ENCODE data around the gene SEC22C.

SEC22C gene

GRCh38 chr3:42582474-42583070 is 805 bp upstream of the SEC22C start:
- no peak for TF ChIP-seq REST (IDR thresholded peaks at IDR 0.05; ENCODE audit: insufficient read depth in 1 of 2, low read depth in 2 of 2, low read length in 2 of 2)
- TF ChIP-seq TAF1 (IDR thresholded peaks at IDR 0.05; ENCODE audit: borderline replicate concordance, insufficient read depth, low read length) = no peak
- TF ChIP-seq POLR2AphosphoS5 (IDR thresholded peaks at IDR 0.05; ENCODE audit: low read depth, low read length) = no peak
- no peak for TF ChIP-seq FOXP2 (optimal IDR thresholded peaks at IDR 0.05; ENCODE audit: borderline replicate concordance, extremely low read depth, extremely low read length, insufficient read depth)

GRCh38 chr3:42581400-42581708 is 413 bp downstream of the SEC22C start:
- TF ChIP-seq SIN3A (IDR thresholded peaks at IDR 0.05; ENCODE audit: borderline replicate concordance, insufficient read depth, low read length) = no peak
- no peak for TF ChIP-seq FOXP2 (optimal IDR thresholded peaks at IDR 0.05; ENCODE audit: borderline replicate concordance, extremely low read depth, extremely low read length, insufficient read depth)
- no peak for TF ChIP-seq TAF1 (IDR thresholded peaks at IDR 0.05; ENCODE audit: borderline replicate concordance, insufficient read depth, low read length)
- no peak for TF ChIP-seq REST (IDR thresholded peaks at IDR 0.05; ENCODE audit: insufficient read depth in 1 of 2, low read depth in 2 of 2, low read length in 2 of 2)
- no peak for TF ChIP-seq POLR2AphosphoS5 (IDR thresholded peaks at IDR 0.05; ENCODE audit: low read depth, low read length)

GRCh38 chr3:42578054-42578453 is 3.7 kb downstream of the SEC22C start:
- TF ChIP-seq SIN3A (IDR thresholded peaks at IDR 0.05; ENCODE audit: borderline replicate concordance, insufficient read depth, low read length) (no peak), FOXP2 (optimal IDR thresholded peaks at IDR 0.05; ENCODE audit: borderline replicate concordance, extremely low read depth, extremely low read length, insufficient read depth) (no peak), TAF1 (IDR thresholded peaks at IDR 0.05; ENCODE audit: borderline replicate concordance, insufficient read depth, low read length) (no peak), REST (IDR thresholded peaks at IDR 0.05; ENCODE audit: insufficient read depth in 1 of 2, low read depth in 2 of 2, low read length in 2 of 2) (no peak), POLR2AphosphoS5 (IDR thresholded peaks at IDR 0.05; ENCODE audit: low read depth, low read length) (no peak)

GRCh38 chr3:42575137-42575741 is 6.5 kb downstream of the SEC22C start:
- TF ChIP-seq FOXP2 (optimal IDR thresholded peaks at IDR 0.05; ENCODE audit: borderline replicate concordance, extremely low read depth, extremely low read length, insufficient read depth) = no peak
- no peak for TF ChIP-seq POLR2AphosphoS5 (IDR thresholded peaks at IDR 0.05; ENCODE audit: low read depth, low read length)
- TF ChIP-seq SIN3A (IDR thresholded peaks at IDR 0.05; ENCODE audit: borderline replicate concordance, insufficient read depth, low read length) = no peak

- TF ChIP-seq FOXP2 (optimal IDR thresholded peaks at IDR 0.05; ENCODE audit: borderline replicate concordance, extremely low read depth, extremely low read length, insufficient read depth) = no peak
- TF ChIP-seq SIN3A (IDR thresholded peaks at IDR 0.05; ENCODE audit: borderline replicate concordance, insufficient read depth, low read length) = no peak
Measured at GRCh38 chr3:42572278-42572677, 9.5 kb downstream of the SEC22C start.

- TF ChIP-seq SIN3A (IDR thresholded peaks at IDR 0.05; ENCODE audit: borderline replicate concordance, insufficient read depth, low read length) = no peak
- no peak for TF ChIP-seq POLR2AphosphoS5 (IDR thresholded peaks at IDR 0.05; ENCODE audit: low read depth, low read length)
- TF ChIP-seq FOXP2 (optimal IDR thresholded peaks at IDR 0.05; ENCODE audit: borderline replicate concordance, extremely low read depth, extremely low read length, insufficient read depth) = no peak
- TF ChIP-seq TAF1 (IDR thresholded peaks at IDR 0.05; ENCODE audit: borderline replicate concordance, insufficient read depth, low read length) = no peak
- no peak for TF ChIP-seq REST (IDR thresholded peaks at IDR 0.05; ENCODE audit: insufficient read depth in 1 of 2, low read depth in 2 of 2, low read length in 2 of 2)
Measured at GRCh38 chr3:42569593-42570142, 12.1 kb downstream of the SEC22C start.
